ENCODE measurements around the gene LY6G5C.

DNA sequence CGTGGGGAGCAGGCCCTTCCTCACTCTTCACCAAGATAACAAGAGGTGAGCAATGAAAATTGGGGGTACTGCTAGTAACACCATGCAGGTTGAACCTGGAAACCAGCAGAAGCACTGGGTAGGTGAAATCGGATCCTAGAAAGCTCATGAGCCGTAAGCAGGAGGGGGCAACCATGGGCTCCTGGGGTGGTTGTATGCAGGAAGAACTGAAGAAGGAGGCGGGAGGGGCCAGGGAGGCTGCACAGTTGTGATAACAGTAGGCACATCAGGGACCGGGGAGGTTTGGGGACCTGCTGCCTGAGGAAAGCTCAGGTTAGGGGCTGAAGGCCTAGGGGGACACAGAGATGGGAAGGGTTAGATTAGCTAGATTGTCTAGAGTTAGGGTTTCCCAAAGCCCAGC is 5.6 kb upstream of the LY6G5C start:
- TF ChIP-seq CTCF (conservative IDR thresholded peaks at IDR 0.05) (no peak), ZFX (IDR thresholded peaks at IDR 0.05) (no peak)
